ENCODE data around the gene PXDN.

The PXDN gene

DNA sequence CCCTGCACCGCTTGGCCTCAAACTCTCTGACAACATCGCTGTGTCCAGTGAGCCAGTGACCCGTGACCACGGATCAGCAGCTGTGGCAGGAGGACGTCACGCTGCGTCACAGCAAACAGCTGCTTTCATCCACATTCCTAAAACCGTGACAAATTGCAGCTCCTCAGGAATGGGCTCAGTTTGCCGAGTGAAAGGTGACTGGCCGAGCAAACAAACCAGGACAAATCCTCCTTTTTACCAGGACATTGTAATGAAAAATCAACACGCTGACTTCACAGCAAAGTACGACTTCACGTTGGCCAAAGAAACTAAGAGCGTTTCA lies 57.6 kb downstream of the PXDN start:
- H3K4me3 ChIP-seq (ENCODE audit: low read depth, low read length): no peak overlapping the region
- TF ChIP-seq, protein P1, sequence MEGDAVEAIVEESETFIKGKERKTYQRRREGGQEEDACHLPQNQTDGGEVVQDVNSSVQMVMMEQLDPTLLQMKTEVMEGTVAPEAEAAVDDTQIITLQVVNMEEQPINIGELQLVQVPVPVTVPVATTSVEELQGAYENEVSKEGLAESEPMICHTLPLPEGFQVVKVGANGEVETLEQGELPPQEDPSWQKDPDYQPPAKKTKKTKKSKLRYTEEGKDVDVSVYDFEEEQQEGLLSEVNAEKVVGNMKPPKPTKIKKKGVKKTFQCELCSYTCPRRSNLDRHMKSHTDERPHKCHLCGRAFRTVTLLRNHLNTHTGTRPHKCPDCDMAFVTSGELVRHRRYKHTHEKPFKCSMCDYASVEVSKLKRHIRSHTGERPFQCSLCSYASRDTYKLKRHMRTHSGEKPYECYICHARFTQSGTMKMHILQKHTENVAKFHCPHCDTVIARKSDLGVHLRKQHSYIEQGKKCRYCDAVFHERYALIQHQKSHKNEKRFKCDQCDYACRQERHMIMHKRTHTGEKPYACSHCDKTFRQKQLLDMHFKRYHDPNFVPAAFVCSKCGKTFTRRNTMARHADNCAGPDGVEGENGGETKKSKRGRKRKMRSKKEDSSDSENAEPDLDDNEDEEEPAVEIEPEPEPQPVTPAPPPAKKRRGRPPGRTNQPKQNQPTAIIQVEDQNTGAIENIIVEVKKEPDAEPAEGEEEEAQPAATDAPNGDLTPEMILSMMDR (IDR thresholded peaks at IDR 0.05; ENCODE audit: low read depth, low read length): no peak
- in situ Hi-C loops (cut with HindIII; ENCODE audit: low sequenced_read_pairs): no loop called here
- DNase-seq (ENCODE audit: low read depth, low spot score): peak; percentile 96

DNA sequence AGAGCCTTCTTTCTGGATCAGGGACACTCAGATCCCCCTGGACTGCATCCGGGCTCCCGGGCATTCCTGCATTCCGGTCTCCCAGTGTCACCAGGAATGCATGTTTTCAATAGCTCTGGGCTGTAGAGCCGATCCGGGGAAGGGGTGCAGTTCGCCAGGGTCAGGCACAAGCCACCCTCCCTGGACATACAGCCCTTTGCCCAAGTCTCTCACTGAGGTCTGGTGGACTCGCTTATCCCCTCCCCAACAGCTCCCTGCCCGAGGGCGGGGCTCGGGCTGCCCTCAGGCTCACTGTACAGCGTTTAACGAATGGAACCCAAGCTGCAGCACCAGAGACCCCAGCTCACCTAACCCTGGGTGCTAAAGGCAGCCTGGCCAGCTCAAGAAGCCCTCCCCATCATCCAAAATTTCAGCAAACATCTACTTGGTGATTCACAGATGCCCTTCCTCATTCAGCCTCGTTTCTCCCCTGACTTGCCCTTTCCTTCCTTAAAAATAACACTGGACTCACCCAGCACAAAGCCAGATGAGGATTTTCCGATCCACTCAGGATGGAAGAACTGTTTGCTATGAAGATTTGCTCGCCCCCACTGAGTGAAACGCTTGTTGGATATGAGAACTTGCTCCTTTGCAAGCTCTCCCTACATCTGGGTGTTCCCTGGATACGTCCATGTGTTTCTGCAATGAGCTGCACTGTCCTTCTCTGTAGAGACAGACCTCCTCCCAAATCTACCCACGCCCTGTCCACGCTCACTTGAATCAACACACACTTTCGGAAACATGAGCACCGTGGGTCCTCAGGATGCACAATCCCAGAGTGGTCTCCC lies 58.1 kb downstream of the PXDN start:
- H3K4me3 ChIP-seq (ENCODE audit: low read depth, low read length): no peak overlapping the region
- peak; percentile 32 for DNase-seq (ENCODE audit: low read depth, low spot score)
- TF ChIP-seq, protein P1 (IDR thresholded peaks at IDR 0.05; ENCODE audit: low read depth, low read length): no peak
- in situ Hi-C loops (cut with HindIII; ENCODE audit: low sequenced_read_pairs): no loop called here

DNA sequence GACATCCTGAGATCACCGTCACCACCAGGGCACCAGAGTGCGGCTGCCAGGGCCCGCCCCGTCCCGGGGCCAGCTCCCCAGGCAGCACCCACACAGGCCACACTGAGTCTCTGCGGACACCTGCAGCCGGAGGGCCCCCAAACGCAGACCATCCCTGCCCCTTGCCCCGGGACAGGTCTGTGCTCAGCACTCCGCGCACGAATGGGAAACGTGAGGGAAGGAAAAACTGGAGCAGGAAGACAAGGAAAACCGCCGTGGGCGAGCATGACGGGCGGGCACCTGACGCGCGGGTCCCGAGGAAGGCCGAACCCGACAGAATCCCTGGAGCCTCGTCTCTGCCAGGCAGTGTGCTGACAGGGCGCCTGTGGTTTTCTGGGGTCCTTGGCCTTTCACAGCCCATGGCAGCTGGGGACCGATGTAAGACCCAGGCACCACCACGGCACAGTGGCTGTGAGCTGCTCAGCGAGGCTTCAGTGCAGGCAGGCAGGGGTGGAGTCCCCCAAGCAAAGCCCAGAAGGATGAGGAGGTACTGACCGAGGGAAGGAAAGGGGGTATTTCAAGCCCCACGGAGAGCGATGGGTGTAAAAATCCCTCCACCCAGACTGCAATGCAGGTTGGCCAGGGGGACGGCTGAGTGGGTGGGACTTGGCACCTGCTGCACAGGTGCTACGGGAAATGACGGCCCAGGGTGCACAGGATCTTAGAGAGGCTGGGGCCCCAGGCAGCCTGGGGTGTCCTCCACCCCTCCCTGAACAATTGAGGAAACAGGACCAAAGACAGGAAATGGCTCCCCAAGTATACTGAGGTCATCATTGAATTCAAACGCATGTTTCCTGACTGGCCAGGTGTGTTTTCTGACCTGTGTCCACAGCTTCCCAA lies 59.0 kb downstream of the PXDN start:
- no peak overlapping the region for H3K4me3 ChIP-seq (ENCODE audit: low read depth, low read length)
- in situ Hi-C loops (cut with HindIII; ENCODE audit: low sequenced_read_pairs): no loop called here
- DNase-seq (ENCODE audit: low read depth, low spot score): no peak
- TF ChIP-seq, protein P1 (IDR thresholded peaks at IDR 0.05; ENCODE audit: low read depth, low read length): no peak

GRCh38 chr2:1683297-1683696 lies 61.0 kb downstream of the PXDN start:
- in situ Hi-C loops (cut with HindIII; ENCODE audit: low sequenced_read_pairs): no loop called here
- DNase-seq (ENCODE audit: low read depth, low spot score): no peak
- no peak overlapping the region for H3K4me3 ChIP-seq (ENCODE audit: low read depth, low read length)

GRCh38 chr2:1682181-1682440 lies 62.2 kb downstream of the PXDN start:
- no peak overlapping the region for H3K4me3 ChIP-seq (ENCODE audit: low read depth, low read length)
- TF ChIP-seq, protein P1 (IDR thresholded peaks at IDR 0.05; ENCODE audit: low read depth, low read length): no peak
- DNase-seq (ENCODE audit: low read depth, low spot score): no peak
- in situ Hi-C loops (cut with HindIII; ENCODE audit: low sequenced_read_pairs): no loop called here

More at GRCh38 chr2:1683297-1683696, 61.0 kb downstream of the PXDN start:
- TF ChIP-seq, protein P1 (IDR thresholded peaks at IDR 0.05; ENCODE audit: low read depth, low read length): no peak

GRCh38 chr2:1681323-1682180 lies 62.8 kb downstream of the PXDN start:
- in situ Hi-C loops (cut with HindIII; ENCODE audit: low sequenced_read_pairs): no loop called here
- TF ChIP-seq, protein P1 (IDR thresholded peaks at IDR 0.05; ENCODE audit: low read depth, low read length): no peak
- DNase-seq (ENCODE audit: low read depth, low spot score): no peak
- H3K4me3 ChIP-seq (ENCODE audit: low read depth, low read length): no peak overlapping the region
